ENCODE results near the gene CTTN. TPM values are rescaled to one million over a fixed set of nuclear protein-coding genes. Genes with fewer than 3 reads are reported as not detected.

Gene CTTN
- total RNA-seq, 6 experiments from 2014 or later, result 365 to 411 (median 374) TPM

- H3K36me3 Mint-ChIP-seq (ENCODE audit: low read depth), result peaks cover 30% of the 10 kb centered on the region
- DNase-seq, result no peak
- H3K4me1 Mint-ChIP-seq (ENCODE audit: low read depth), result no peaks in the 10 kb centered on the region
- no peak for TF ChIP-seq CTCF (IDR thresholded peaks at IDR 0.05)
- H3K27me3 Mint-ChIP-seq (ENCODE audit: insufficient read depth), result peaks cover 3% of the 10 kb centered on the region
- H3K4me3 Mint-ChIP-seq, result no peak overlapping the region
- no peak overlapping the region; the same call in 1 of the 2 replicates for H3K27ac Mint-ChIP-seq
- no peaks in the 10 kb centered on the region for H3K9me3 Mint-ChIP-seq
These were observed 31.6 kb downstream of the CTTN start for GRCh38 chr11:70429724-70430521.

GRCh38 chr11:70430671-70431574, 32.6 kb downstream of the CTTN start:
- no peaks in the 10 kb centered on the region for H3K9me3 Mint-ChIP-seq
- TF ChIP-seq CTCF (IDR thresholded peaks at IDR 0.05), result no peak
- H3K36me3 Mint-ChIP-seq (ENCODE audit: low read depth), result peaks cover 29% of the 10 kb centered on the region
- H3K27me3 Mint-ChIP-seq (ENCODE audit: insufficient read depth), result peaks cover 6% of the 10 kb centered on the region
- no peak overlapping the region for H3K4me3 Mint-ChIP-seq
- no peak for DNase-seq
- H3K27ac Mint-ChIP-seq, result no peak overlapping the region
- H3K4me1 Mint-ChIP-seq (ENCODE audit: low read depth), result no peaks in the 10 kb centered on the region

DNA sequence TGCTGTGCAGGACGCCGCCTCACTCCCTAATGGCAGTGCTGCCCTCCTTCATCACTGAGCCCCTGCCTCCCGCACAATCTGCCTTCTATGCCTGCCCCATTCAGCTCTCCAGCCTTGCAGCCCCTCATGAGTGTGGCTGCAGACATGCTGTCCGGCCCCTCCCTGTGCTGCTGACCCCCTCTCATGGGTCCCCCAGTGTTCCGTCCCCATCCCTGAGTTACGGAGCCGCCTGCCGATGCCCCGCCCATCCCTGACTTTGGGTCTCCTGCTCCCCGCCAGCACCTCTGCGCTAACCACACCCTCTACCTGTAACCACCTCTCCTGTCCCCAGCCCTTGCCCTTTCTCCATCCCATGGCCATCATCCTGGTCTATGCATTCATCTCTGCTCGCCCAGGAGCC, 33.3 kb downstream of the CTTN start:
- no peaks in the 10 kb centered on the region for H3K4me1 Mint-ChIP-seq (ENCODE audit: low read depth)
- peaks cover 30% of the 10 kb centered on the region for H3K36me3 Mint-ChIP-seq (ENCODE audit: low read depth)

GRCh38 chr11:70432065-70432464, 33.7 kb downstream of the CTTN start:
- no peaks in the 10 kb centered on the region for H3K9me3 Mint-ChIP-seq
- H3K4me1 Mint-ChIP-seq (ENCODE audit: low read depth), result no peaks in the 10 kb centered on the region
- no peak for TF ChIP-seq CTCF (IDR thresholded peaks at IDR 0.05)
- H3K36me3 Mint-ChIP-seq (ENCODE audit: low read depth), result peaks cover 30% of the 10 kb centered on the region
- peaks cover 6% of the 10 kb centered on the region for H3K27me3 Mint-ChIP-seq (ENCODE audit: insufficient read depth)
- H3K27ac Mint-ChIP-seq, result no peak overlapping the region
- no peak for DNase-seq
- no peak overlapping the region for H3K4me3 Mint-ChIP-seq

More for the DNA sequence above, 33.3 kb downstream of the CTTN start:
- no peak for TF ChIP-seq CTCF (IDR thresholded peaks at IDR 0.05)
- no peaks in the 10 kb centered on the region for H3K9me3 Mint-ChIP-seq
- no peak for DNase-seq
- no peak overlapping the region for H3K27ac Mint-ChIP-seq
- H3K27me3 Mint-ChIP-seq (ENCODE audit: insufficient read depth), result peaks cover 6% of the 10 kb centered on the region
- no peak overlapping the region for H3K4me3 Mint-ChIP-seq

DNA sequence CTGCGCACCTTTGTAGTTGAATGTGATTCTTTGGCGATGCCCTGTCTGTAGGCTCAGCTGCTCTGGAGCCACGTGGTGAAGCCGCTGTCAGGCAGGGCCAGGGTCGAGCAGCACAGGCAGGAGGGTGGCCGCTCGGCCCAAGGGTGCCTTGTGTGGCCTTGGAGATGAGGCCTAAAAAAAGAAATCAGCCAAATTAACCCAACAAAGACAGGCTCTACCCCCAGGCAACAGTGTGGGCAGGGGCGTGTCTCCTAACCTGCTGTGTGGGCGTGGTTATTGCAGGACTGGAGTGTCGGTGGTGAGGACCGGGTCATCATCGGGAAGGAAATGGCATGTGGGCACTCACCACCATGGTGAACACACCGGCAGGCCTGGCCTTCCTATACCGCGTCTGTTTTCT, 34.3 kb downstream of the CTTN start:
- no peak for TF ChIP-seq CTCF (IDR thresholded peaks at IDR 0.05)
- H3K9me3 Mint-ChIP-seq, result no peaks in the 10 kb centered on the region
- H3K4me1 Mint-ChIP-seq (ENCODE audit: low read depth), result no peaks in the 10 kb centered on the region
- no peak overlapping the region for H3K4me3 Mint-ChIP-seq
- H3K36me3 Mint-ChIP-seq (ENCODE audit: low read depth), result peaks cover 28% of the 10 kb centered on the region
- no peak for DNase-seq
- peaks cover 6% of the 10 kb centered on the region for H3K27me3 Mint-ChIP-seq (ENCODE audit: insufficient read depth)
- no peak overlapping the region for H3K27ac Mint-ChIP-seq
